ENCODE results near the gene EHMT2. TPM values are rescaled to one million over a fixed set of nuclear protein-coding genes. Genes with fewer than 3 reads are reported as not detected.

EHMT2 gene
- total RNA-seq, 1 donor from 2014 or later, result 53.4 TPM

- DNase-seq (ENCODE audit: low spot score), result no peak
- Mint-ChIP-seq H3K36me3 (ENCODE audit: low read depth, unreplicated experiment) (peaks cover 8% of the 10 kb centered on the region), H3K4me3 (ENCODE audit: unreplicated experiment) (no peak overlapping the region), H3K4me1 (ENCODE audit: unreplicated experiment) (peaks cover 4% of the 10 kb centered on the region), H3K27ac (ENCODE audit: unreplicated experiment) (no peak overlapping the region), H3K9me3 (ENCODE audit: unreplicated experiment) (no peaks in the 10 kb centered on the region), H3K27me3 (ENCODE audit: unreplicated experiment) (peaks cover 6% of the 10 kb centered on the region)
- TF ChIP-seq, protein P1, sequence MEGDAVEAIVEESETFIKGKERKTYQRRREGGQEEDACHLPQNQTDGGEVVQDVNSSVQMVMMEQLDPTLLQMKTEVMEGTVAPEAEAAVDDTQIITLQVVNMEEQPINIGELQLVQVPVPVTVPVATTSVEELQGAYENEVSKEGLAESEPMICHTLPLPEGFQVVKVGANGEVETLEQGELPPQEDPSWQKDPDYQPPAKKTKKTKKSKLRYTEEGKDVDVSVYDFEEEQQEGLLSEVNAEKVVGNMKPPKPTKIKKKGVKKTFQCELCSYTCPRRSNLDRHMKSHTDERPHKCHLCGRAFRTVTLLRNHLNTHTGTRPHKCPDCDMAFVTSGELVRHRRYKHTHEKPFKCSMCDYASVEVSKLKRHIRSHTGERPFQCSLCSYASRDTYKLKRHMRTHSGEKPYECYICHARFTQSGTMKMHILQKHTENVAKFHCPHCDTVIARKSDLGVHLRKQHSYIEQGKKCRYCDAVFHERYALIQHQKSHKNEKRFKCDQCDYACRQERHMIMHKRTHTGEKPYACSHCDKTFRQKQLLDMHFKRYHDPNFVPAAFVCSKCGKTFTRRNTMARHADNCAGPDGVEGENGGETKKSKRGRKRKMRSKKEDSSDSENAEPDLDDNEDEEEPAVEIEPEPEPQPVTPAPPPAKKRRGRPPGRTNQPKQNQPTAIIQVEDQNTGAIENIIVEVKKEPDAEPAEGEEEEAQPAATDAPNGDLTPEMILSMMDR (IDR thresholded peaks at IDR 0.05; ENCODE audit: unreplicated experiment), result no peak
These were observed 19.8 kb downstream of the EHMT2 start for GRCh38 chr6:31877651-31878161.

- Mint-ChIP-seq H3K36me3 (ENCODE audit: low read depth, unreplicated experiment) (peaks cover 8% of the 10 kb centered on the region), H3K4me1 (ENCODE audit: unreplicated experiment) (peaks cover 4% of the 10 kb centered on the region), H3K9me3 (ENCODE audit: unreplicated experiment) (no peaks in the 10 kb centered on the region), H3K27me3 (ENCODE audit: unreplicated experiment) (peaks cover 6% of the 10 kb centered on the region), H3K27ac (ENCODE audit: unreplicated experiment) (no peak overlapping the region), H3K4me3 (ENCODE audit: unreplicated experiment) (no peak overlapping the region)
- TF ChIP-seq, protein P1 (IDR thresholded peaks at IDR 0.05; ENCODE audit: unreplicated experiment), result no peak
- DNase-seq (ENCODE audit: low spot score), result no peak
These were observed 20.3 kb downstream of the EHMT2 start for GRCh38 chr6:31877125-31877650.

- H3K27me3 Mint-ChIP-seq (ENCODE audit: unreplicated experiment), result peaks cover 3% of the 10 kb centered on the region
- no peak for DNase-seq (ENCODE audit: low spot score)
- H3K4me1 Mint-ChIP-seq (ENCODE audit: unreplicated experiment), result peaks cover 4% of the 10 kb centered on the region
- H3K27ac Mint-ChIP-seq (ENCODE audit: unreplicated experiment), result no peak overlapping the region
- no peaks in the 10 kb centered on the region for H3K9me3 Mint-ChIP-seq (ENCODE audit: unreplicated experiment)
- H3K4me3 Mint-ChIP-seq (ENCODE audit: unreplicated experiment), result no peak overlapping the region
- TF ChIP-seq, protein P1 (IDR thresholded peaks at IDR 0.05; ENCODE audit: unreplicated experiment), result no peak
- peaks cover 8% of the 10 kb centered on the region for H3K36me3 Mint-ChIP-seq (ENCODE audit: low read depth, unreplicated experiment)
These were observed 21.1 kb downstream of the EHMT2 start for GRCh38 chr6:31876357-31876756.

- peaks cover 4% of the 10 kb centered on the region for H3K4me1 Mint-ChIP-seq (ENCODE audit: unreplicated experiment)
- H3K36me3 Mint-ChIP-seq (ENCODE audit: low read depth, unreplicated experiment), result peaks cover 4% of the 10 kb centered on the region
- DNase-seq (ENCODE audit: low spot score), result no peak
- H3K27ac Mint-ChIP-seq (ENCODE audit: unreplicated experiment), result no peak overlapping the region
- TF ChIP-seq, protein P1 (IDR thresholded peaks at IDR 0.05; ENCODE audit: unreplicated experiment), result no peak
- no peak overlapping the region for H3K4me3 Mint-ChIP-seq (ENCODE audit: unreplicated experiment)
- peaks cover 3% of the 10 kb centered on the region for H3K27me3 Mint-ChIP-seq (ENCODE audit: unreplicated experiment)
- H3K9me3 Mint-ChIP-seq (ENCODE audit: unreplicated experiment), result no peaks in the 10 kb centered on the region
These were observed 21.6 kb downstream of the EHMT2 start for GRCh38 chr6:31875877-31876276.

DNA sequence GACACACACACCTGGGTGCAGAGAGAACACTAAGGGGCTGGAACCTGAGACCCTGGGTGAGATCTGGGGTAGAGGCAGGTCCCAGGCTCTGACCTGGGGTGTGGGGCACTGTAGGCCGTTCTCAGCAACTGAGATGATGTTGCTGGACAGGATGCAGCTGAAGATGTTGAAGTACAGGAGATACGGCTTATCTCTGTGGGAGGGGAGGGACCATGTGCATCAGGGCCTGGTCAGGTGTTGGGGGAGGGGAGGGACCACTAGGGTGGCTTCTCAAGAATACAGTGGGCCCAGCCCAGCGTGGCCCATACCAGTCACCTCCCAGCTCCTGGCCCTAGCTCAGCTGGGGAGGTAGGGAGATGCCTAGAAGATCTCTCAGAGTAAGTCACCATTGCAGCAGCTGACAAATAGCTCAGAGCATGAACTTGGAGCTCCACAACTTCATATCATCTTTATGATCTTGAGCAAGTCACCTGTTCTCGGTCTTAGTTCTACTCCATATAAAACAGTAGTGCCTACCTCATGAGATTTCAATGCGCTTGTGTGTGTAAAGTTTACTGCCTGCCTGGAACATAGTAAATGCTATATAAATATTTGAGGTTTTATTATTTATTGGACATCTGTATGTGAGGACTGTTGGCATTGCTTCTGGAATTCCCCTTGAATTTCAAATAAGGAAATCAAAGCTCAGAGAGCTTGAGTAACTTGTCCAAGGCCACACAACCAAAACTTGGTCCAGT lies 22.5 kb downstream of the EHMT2 start:
- H3K9me3 Mint-ChIP-seq (ENCODE audit: unreplicated experiment), result no peaks in the 10 kb centered on the region
- H3K4me1 Mint-ChIP-seq (ENCODE audit: unreplicated experiment), result peaks cover 4% of the 10 kb centered on the region
- H3K4me3 Mint-ChIP-seq (ENCODE audit: unreplicated experiment), result no peak overlapping the region
- TF ChIP-seq, protein P1 (IDR thresholded peaks at IDR 0.05; ENCODE audit: unreplicated experiment), result no peak
- peaks cover 3% of the 10 kb centered on the region for H3K36me3 Mint-ChIP-seq (ENCODE audit: low read depth, unreplicated experiment)
- DNase-seq (ENCODE audit: low spot score), result no peak
- peaks cover 3% of the 10 kb centered on the region for H3K27me3 Mint-ChIP-seq (ENCODE audit: unreplicated experiment)
- no peak overlapping the region for H3K27ac Mint-ChIP-seq (ENCODE audit: unreplicated experiment)
